ENCODE results near the gene RGS13. TPM values are rescaled to one million over a fixed set of nuclear protein-coding genes. Genes with fewer than 3 reads are reported as not detected.
"Not testable (repeated sequence)": the region's sequence is repeated elsewhere in the genome, so short reads cannot be mapped to it uniquely, and the experiment has no call there.

The RGS13 gene
- total RNA-seq, 2 experiments from 2014 or later = 80.4 to 214 TPM

GRCh38 chr1:192678099-192678498 is 42.2 kb downstream of the RGS13 start:
- no peak for DNase-seq (ENCODE audit: low spot score)
- Histone ChIP-seq H4K20me1 (ENCODE audit: insufficient read depth, low read length) (no peaks in the 10 kb centered on the region), H3K27ac (ENCODE audit: low read depth, low read length, poor library complexity, severe bottlenecking) (no peak overlapping the region), H3K9me3 (ENCODE audit: low read length) (no peaks in the 10 kb centered on the region), H2AFZ (ENCODE audit: low read length) (no peak overlapping the region), H3K79me2 (ENCODE audit: insufficient read depth, low read depth, low read length) (no peaks in the 10 kb centered on the region), H3K4me2 (ENCODE audit: low read length) (no peak overlapping the region), H3K4me3 (ENCODE audit: low read depth, low read length, poor library complexity, severe bottlenecking) (no peak overlapping the region), H3K9me2 (ENCODE audit: insufficient read depth, low read length) (no peaks in the 10 kb centered on the region), H3K36me3 (ENCODE audit: insufficient read depth, low read length) (no peaks in the 10 kb centered on the region), H3K4me1 (ENCODE audit: insufficient read depth, low read length, poor library complexity, severe bottlenecking) (no peaks in the 10 kb centered on the region)
- intact Hi-C loops (cut with micrococcal nuclease; ENCODE audit: unreplicated experiment) = no loop called here
- BruUV-seq (replicated peaks) = no TSS peak
- CTCF ChIA-PET (ENCODE audit: unreplicated experiment) = no interaction called here
- POLR2A ChIA-PET = interaction anchor here (0.6 kb wide), 1 partner anchor 371 kb away, joined by 3 read pairs; no protein-coding TSS in a partner anchor
- TF ChIP-seq CTCF (conservative IDR thresholded peaks at IDR 0.05; ENCODE audit: low read length) = no peak
- TF ChIP-seq EZH2phosphoT487 (IDR thresholded peaks at IDR 0.05; ENCODE audit: borderline replicate concordance, low read depth, low read length) = no peak

GRCh38 chr1:192682335-192682734 is 46.4 kb downstream of the RGS13 start:
- BruUV-seq (replicated peaks) = no TSS peak
- H3K36me3 ChIP-seq (ENCODE audit: insufficient read depth, low read length) = no peaks in the 10 kb centered on the region
- no peaks in the 10 kb centered on the region for H4K20me1 ChIP-seq (ENCODE audit: insufficient read depth, low read length)
- no peaks in the 10 kb centered on the region for H3K79me2 ChIP-seq (ENCODE audit: insufficient read depth, low read depth, low read length)
- ChIA-PET CTCF (ENCODE audit: unreplicated experiment) (no interaction called here), POLR2A (no interaction called here)
- H3K27ac ChIP-seq (ENCODE audit: low read depth, low read length, poor library complexity, severe bottlenecking) = no peak overlapping the region
- H3K9me2 ChIP-seq (ENCODE audit: insufficient read depth, low read length) = no peaks in the 10 kb centered on the region
- no peak overlapping the region for H3K4me2 ChIP-seq (ENCODE audit: low read length)
- no peak overlapping the region for H2AFZ ChIP-seq (ENCODE audit: low read length)
- intact Hi-C loops (cut with micrococcal nuclease; ENCODE audit: unreplicated experiment) = no loop called here
- TF ChIP-seq EZH2phosphoT487 (IDR thresholded peaks at IDR 0.05; ENCODE audit: borderline replicate concordance, low read depth, low read length) (no peak), CTCF (conservative IDR thresholded peaks at IDR 0.05; ENCODE audit: low read length) (no peak)
- no peaks in the 10 kb centered on the region for H3K4me1 ChIP-seq (ENCODE audit: insufficient read depth, low read length, poor library complexity, severe bottlenecking)
- H3K9me3 ChIP-seq (ENCODE audit: low read length) = no peaks in the 10 kb centered on the region
- DNase-seq (ENCODE audit: low spot score) = no peak
- no peak overlapping the region for H3K4me3 ChIP-seq (ENCODE audit: low read depth, low read length, poor library complexity, severe bottlenecking)

GRCh38 chr1:192683081-192683480 is 47.1 kb downstream of the RGS13 start:
- intact Hi-C loops (cut with micrococcal nuclease; ENCODE audit: unreplicated experiment); H3K4me2 ChIP-seq (ENCODE audit: low read length); DNase-seq (ENCODE audit: low spot score); CTCF ChIA-PET (ENCODE audit: unreplicated experiment); H4K20me1 ChIP-seq (ENCODE audit: insufficient read depth, low read length); H3K27ac ChIP-seq (ENCODE audit: low read depth, low read length, poor library complexity, severe bottlenecking); H3K4me1 ChIP-seq (ENCODE audit: insufficient read depth, low read length, poor library complexity, severe bottlenecking); POLR2A ChIA-PET; H3K9me2 ChIP-seq (ENCODE audit: insufficient read depth, low read length); H3K79me2 ChIP-seq (ENCODE audit: insufficient read depth, low read depth, low read length); H3K36me3 ChIP-seq (ENCODE audit: insufficient read depth, low read length); H3K9me3 ChIP-seq (ENCODE audit: low read length); BruUV-seq (replicated peaks); H2AFZ ChIP-seq (ENCODE audit: low read length); H3K4me3 ChIP-seq (ENCODE audit: low read depth, low read length, poor library complexity, severe bottlenecking): not testable (repeated sequence)

Measured in OCI-LY7 (cell line).